Transverse colon (tissue), 4 donors: Measurements from ENCODE around the gene ARPC1A.

ENCODE experiments used
- EP300 ChIP-seq: sonication (generic); formaldehyde crosslinking; IDR thresholded peaks from one replicate; pipeline ENCODE4 v1.6.1; 2017; ENCODE audit warnings: antibody characterized with exemption, low read depth
- POLR2A ChIP-seq: fragments of 450-650 bp; IDR thresholded peaks from one replicate; pipeline ENCODE4 v1.6.1; 2016; ENCODE audit warnings: antibody characterized with exemption, mild to moderate bottlenecking, moderate library complexity
- POLR2AphosphoS5 ChIP-seq, 3 donors: sonication (generic); formaldehyde crosslinking; IDR thresholded peaks; one replicate each; pipeline ENCODE4 v1.6.1; 2016; ENCODE audit warnings: antibody characterized with exemption in 3 of 3
- TF ChIP-seq, protein P1 (sequence below), 5 experiments: fragments of 200-600 bp in 3 of 5; fragments of 450-650 bp in 2 of 5; sonication (generic) in 3 of 5; IDR thresholded peaks; 1 replicate in 2 of 5; 2 replicates in 3 of 5; pipeline ENCODE4 v1.5.1; 2016 to 2017; ENCODE audit warnings: antibody characterized with exemption in 5 of 5, inconsistent platforms in 3 of 5, mild to moderate bottlenecking in 2 of 5, moderate library complexity in 1 of 5

GRCh38 chr7:99383203-99383602 is 57.5 kb downstream of the ARPC1A start:
- TF ChIP-seq POLR2A (no peak), POLR2AphosphoS5 (IDR thresholded peaks at IDR 0.05) (no peak), EP300 (no peak)
- TF ChIP-seq, protein P1, sequence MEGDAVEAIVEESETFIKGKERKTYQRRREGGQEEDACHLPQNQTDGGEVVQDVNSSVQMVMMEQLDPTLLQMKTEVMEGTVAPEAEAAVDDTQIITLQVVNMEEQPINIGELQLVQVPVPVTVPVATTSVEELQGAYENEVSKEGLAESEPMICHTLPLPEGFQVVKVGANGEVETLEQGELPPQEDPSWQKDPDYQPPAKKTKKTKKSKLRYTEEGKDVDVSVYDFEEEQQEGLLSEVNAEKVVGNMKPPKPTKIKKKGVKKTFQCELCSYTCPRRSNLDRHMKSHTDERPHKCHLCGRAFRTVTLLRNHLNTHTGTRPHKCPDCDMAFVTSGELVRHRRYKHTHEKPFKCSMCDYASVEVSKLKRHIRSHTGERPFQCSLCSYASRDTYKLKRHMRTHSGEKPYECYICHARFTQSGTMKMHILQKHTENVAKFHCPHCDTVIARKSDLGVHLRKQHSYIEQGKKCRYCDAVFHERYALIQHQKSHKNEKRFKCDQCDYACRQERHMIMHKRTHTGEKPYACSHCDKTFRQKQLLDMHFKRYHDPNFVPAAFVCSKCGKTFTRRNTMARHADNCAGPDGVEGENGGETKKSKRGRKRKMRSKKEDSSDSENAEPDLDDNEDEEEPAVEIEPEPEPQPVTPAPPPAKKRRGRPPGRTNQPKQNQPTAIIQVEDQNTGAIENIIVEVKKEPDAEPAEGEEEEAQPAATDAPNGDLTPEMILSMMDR (IDR thresholded peaks at IDR 0.05): no peak
